ENCODE data around the gene KIF22.
"Not testable (repeated sequence)": the region's sequence is repeated elsewhere in the genome, so short reads cannot be mapped to it uniquely, and the experiment has no call there.

KIF22 gene

DNA sequence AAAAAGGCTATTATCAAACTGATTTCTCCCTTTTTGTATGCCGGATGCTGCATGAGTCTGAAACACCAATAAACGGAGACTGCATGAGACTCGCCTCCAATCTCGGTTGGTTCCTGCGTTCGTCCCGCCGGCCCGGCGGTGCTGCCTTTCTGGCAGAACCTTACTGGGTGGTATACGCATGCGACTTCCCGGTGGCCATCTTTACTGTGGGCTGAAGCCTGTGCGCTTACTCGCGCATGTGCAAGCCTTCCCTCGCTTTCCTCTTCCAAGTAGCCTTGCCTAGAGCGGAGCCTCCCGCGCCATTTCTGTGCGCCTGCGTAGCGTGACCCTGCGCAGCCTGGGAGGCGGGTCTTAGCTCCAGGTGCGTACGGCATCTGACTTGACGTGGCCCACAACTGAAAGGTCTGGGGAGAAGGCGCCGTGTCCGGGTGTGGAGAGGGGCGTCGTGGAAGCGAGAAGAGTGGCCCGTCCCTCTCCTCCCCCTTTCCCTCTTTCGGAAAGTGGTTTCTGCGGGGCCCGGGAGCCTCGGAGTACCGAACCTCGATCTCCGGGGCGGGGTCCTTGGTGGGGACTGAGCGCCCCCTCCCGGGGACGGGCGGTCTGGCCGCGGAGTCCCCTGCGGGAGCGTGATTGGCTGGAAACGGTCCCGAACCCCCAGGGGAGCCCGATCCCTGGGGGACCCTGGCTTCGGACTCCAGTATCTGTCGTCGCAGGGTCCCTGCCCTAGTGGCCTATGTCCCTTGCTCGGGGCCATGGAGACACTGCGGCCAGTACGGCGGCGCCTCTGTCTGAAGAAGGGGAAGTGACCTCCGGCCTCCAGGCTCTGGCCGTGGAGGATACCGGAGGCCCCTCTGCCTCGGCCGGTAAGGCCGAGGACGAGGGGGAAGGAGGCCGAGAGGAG is 25.5 kb downstream of the KIF22 start, which contains the start of gene PAGR1:
TSS of gene PAGR1 (plus strand) at position 360 of the 901 bp plus-strand sequence. CDS start at position 734, 374 bp downstream.
- peak; percentile 98 for DNase-seq

DNA sequence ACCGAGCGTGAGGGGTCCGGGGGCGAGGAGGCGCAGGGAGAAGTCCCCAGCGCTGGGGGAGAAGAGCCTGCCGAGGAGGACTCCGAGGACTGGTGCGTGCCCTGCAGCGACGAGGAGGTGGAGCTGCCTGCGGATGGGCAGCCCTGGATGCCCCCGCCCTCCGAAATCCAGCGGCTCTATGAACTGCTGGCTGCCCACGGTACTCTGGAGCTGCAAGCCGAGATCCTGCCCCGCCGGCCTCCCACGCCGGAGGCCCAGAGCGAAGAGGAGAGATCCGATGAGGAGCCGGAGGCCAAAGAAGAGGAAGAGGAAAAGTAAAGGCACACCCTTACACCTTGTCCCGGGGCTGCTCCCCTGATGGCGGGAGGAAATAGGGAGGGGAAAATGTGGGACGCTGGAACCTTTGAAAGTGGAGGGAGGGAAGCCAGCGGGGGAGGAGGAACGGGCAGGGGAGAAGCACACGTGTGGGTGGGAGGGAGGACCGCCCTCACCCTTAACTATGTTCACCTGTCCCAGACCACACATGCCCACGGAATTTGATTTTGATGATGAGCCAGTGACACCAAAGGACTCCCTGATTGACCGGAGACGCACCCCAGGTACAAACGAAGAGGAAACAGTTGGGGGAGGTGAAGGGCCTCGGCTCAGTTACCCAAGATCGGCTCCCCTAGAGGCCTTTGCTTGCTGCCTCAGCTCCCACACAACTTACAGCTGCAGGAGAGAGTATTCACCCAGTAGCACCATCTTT is 26.3 kb downstream of the KIF22 start:
- DNase-seq = peak; percentile 79

DNA sequence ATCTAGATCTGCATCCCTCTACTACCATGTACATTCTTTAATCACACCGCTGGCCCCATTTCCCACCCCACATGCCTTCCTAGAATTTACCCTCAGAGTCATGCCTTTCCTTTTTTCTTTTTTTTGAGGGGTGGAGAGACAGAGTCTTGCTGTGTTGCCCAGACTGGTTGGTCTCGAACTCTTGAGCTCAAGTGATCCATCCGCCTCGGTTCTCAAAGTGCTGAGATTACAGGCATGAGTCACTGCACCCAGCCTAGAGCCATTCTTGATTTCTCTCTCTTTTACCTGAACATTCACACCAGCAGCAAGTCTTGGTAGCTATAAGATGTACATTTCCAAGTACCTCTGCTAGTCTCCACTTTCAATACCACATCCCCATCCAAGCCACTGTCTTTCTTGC is 27.5 kb downstream of the KIF22 start:
- DNase-seq = no peak

DNA sequence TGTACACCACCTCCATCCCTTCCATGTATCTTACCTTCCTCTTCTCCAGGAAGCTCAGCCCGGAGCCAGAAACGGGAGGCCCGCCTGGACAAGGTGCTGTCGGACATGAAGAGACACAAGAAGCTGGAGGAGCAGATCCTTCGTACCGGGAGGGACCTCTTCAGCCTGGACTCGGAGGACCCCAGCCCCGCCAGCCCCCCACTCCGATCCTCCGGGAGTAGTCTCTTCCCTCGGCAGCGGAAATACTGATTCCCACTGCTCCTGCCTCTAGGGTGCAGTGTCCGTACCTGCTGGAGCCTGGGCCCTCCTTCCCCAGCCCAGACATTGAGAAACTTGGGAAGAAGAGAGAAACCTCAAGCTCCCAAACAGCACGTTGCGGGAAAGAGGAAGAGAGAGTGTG is 29.0 kb downstream of the KIF22 start:
- no peak for DNase-seq

DNA sequence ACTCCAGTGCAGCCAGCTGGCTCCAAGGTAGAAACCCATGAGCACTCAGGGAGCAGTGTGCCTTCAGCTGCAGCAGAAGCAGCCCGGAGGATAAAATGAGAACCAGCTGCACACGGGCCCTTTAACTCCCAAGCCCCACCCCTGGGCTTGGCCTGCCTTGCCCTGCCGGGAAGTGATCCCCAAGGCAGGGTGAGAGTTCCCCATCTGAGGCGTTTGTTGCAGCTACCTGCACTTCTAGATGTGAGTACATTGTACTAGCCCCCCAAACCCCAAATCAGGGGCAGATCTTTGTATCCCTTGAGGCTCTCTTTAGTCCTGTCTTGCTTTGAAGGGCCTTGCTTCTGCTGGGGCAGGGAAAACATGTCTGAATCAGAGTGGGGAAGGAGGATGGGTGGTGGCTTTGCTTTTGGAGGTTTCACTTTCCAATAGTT is 29.7 kb downstream of the KIF22 start, which contains the start of gene MVP:
TSS of gene MVP (plus strand) at position 192 of the 431 bp plus-strand sequence. CDS start 10,088 bp downstream, outside the sequence.
- peak; percentile 71 for DNase-seq

DNA sequence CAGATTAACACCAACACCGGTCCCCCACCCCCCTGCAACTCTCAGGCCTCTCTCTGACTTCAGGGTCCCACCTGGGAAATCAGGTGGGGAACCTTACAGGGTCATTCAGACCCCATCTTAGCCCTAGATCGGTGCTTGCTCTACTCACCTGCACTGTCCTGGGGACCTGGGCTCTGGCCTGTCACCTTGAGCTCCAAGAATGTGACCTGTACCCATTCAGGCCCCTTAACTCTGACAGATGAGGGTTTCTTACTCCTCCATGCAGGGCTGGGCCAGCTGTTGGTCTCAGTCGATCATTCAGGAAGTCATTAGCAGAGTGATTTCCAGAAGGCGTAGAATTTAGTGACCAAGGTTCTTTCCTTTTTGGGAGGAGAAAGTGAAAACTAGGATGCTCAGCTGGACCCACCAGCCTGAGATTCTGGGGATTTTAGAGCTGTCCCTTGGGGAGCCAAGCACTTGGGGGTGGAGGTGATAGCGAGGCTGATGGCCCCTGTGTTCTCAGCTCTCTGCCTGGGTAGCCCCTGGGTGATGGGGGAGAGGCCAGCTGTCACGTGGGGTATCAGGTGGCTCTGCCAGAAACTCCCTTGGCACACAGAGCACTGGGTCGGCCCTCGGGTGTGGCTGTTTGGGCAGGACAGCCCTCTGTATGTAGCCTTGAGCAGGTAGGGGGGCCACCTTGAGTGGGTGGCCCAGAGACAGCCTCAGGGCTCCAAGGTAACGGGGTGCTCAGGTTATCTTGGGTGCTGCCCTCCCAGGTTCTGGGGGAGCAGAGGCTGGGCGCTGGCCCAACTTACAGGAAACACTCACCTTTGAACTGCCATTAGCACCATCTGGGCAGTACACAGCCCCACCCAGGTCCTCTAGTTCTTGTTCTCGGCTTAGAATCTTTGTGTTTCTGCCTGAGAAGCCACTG is 30.4 kb downstream of the KIF22 start:
- peak; percentile 68 for DNase-seq

DNA sequence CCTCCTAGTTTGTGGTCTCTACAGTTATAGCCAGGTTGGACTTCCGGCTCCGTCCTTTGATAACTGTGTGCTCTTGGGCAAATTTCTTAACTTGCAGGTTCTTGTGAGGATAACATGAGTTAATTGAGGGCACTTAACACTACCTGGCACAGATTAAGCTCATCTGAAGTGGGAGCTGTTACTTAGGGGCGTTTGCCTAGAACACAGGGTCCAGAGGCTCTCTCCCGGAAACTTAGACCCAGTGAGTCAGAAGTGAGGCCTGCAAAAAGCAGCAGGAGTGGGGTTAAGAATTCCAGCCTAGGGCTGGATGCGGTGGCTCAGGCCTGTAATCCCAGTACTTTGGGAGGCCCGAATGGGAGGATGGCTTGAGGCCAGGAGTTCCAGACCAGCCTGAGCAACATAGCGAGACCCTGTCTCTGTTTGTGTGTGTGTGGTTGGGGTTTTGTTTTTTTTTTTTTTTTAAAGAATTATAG is 31.1 kb downstream of the KIF22 start:
- peak; percentile 93 for DNase-seq

DNA sequence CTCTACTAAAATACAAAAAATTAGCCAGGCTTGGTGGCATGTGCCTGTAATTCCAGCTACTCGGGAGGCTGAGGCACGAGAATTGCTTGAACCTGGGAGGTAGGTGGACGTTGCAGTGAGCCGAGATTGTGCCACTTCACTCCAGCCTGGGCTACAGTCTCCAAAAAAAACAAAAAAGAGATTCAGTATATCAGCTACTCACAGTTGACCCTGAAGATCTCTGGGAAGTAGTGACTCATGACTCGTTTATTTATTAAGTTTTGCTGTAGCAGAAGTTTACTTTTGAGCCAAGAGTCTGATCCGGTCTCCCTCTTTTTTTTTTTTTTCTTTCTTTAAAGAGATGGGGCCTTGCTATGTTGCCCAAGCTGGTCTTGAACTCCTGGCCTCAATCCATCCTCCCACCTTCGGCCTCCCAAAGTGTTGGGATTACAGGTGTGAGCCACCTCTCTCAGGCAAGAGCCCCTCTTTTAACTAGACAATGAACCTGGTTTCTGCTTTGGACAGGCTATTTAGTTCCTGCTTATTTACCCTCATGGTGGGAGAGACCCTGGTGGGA is 34.1 kb downstream of the KIF22 start:
- peak; percentile 67 for DNase-seq

DNA sequence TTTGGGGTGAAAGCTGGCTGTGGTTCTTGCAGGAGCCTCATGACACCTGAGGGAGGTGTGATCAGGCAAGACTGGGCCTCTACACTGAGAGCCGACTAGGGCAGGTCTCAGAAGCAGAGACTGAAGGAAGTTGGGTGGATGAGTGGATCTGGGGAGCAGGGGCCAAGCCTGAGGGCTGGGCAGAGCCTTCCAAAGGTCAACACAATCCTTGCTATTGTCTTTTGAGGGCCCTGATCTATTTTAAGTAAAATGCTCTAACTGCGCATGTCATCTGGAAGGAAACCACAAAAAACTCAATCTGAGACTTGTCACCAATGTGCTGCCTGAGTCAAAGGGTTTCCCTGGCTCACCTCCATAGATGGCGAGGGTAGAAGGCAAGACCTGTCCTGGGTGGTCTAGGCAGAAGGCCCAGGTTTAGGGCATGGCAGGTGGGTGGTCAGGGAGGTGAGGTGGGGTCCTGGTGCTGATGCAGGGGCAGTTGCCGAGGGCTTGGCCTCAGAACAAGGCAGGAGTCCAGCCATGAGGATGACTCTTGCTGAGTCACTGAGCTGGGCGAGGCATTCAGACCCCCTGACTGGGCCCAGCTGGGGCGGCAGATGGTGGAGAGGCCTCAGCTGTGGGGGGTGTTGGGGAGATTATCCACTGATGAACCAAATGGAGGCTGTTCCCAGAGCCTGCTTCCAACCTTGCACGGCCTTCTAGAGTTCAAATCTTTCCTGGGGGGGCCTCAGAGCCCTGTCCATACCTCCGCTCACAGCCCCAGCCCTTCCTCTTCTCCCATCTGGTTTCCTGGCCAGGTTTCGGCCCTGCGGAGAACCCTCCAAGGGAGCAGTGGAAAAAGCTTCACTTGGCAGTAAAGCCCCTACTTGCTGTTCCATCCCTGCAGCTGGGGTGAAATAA is 34.8 kb downstream of the KIF22 start:
- DNase-seq = peak; percentile 59

DNA sequence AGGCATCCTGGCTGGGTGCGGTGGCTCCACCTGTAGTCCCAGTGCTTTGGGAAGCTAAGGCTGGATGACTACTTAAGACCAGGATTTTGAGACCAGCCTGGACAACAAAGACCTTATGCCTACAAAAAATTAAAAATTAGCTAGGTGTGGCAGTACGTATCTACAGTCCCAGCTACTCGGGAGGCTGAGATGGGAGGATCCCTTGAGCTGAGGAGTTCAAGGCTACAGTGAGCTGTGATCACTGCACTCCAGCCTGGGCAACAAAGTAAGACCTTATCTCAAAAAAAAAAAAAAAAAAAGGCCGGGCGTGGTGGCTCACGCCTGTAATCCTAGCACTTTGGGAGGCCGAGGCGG is 35.8 kb downstream of the KIF22 start:
- no peak for DNase-seq

DNA sequence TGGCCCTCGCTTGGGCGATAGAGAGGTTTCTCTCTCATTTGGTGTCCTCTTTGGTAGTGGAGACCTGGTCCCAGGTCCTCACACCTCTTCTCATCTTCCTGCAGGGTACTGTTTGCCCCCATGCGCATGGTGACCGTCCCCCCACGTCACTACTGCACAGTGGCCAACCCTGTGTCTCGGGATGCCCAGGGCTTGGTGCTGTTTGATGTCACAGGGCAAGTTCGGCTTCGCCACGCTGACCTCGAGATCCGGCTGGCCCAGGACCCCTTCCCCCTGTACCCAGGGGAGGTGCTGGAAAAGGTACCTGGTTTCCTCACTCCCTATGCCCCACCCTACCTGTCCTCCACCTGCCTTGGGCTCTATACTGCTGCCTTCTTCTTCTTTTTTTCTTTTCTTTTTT is 40.2 kb downstream of the KIF22 start:
- no peak for DNase-seq

DNA sequence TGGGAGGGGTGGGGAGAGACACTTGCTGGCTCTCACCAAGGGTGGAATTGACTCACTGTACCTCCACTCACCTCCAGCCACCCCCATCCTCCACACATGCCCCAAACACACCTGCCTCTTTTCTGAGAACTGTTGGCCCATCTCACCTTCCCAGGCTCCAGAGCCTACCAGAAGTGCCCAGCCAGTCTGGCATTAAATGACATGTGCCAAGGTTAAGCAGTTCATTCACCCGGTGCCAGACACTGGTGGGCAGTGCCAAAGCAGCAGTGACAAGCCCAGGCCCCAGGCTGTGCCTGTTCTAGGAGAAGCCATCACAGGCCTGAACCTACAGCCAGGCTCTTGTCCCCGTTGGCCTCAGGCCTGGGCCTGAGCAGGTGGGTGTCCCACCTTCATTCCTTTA is 40.9 kb downstream of the KIF22 start:
- DNase-seq = no peak

DNA sequence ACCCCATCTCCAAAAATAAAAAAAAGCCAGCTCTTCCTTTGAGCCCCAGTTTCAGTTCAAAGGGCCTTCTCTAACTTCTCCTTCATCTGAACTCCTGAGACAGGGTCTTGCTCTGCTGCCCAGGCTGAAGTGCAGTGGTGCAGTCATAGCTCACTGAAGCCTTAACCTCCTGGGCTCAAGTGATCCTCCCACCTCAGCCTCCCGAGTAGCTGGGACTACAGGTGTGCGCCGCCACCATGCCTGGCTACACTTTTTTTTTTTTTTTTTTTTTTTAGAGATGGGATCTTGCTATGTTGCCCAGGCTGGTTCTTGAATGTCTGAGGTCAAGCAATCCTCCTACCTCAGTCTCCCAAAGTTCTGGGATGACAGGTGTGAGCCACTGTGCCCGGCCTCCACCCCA is 42.7 kb downstream of the KIF22 start:
- not testable (repeated sequence) for DNase-seq

DNA sequence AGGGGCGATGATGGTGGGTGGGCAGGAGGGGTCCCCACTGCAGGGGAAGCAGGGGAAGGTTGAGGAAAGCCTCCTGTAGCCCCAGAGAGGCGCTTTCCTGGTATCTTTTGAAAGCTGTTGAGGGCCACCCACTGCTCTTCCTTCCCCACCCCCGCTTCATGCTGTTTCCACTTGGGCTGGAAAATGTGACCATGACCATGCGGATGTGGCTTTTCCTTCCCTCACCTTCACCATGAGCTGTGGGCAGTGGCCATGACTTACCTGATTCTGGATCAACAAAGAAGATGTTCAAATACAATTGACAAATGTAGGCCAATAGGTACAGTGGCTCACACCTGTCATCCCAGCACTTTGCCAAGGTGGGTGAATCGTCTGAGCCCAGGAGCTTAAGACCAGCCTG is 43.5 kb downstream of the KIF22 start:
- DNase-seq = no peak

DNA sequence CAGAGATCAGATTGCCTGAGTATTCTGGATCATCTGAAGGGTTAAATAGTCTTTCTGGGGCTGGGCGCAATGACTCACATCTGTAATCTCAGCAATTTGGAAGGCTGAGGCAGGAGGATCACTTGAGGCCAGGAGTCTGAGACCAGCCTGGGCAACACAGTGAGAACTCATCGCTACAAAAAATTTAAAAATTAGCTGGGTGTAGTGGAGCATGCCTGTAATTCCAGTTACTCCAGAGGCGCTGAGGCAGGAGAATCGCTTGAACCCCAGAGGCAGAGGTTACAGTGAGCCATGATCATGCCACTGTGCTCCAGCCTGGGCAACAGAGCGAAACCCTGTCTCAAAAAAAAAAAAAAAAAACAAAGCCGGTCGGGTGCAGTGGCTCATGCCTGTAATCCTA is 45.4 kb downstream of the KIF22 start:
- DNase-seq = no peak

DNA sequence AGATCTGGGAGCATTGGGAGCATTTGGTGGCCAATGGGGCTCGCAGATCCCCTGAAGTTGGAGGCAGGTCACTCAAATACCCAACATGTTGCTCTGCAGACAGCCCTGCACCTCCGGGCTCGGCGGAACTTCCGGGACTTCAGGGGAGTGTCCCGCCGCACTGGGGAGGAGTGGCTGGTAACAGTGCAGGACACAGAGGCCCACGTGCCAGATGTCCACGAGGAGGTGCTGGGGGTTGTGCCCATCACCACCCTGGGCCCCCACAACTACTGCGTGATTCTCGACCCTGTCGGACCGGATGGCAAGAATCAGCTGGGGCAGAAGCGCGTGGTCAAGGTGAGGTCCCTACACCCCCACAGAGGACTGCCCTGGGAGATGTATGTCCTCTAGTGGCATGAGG is 46.1 kb downstream of the KIF22 start:
- no peak for DNase-seq

DNA sequence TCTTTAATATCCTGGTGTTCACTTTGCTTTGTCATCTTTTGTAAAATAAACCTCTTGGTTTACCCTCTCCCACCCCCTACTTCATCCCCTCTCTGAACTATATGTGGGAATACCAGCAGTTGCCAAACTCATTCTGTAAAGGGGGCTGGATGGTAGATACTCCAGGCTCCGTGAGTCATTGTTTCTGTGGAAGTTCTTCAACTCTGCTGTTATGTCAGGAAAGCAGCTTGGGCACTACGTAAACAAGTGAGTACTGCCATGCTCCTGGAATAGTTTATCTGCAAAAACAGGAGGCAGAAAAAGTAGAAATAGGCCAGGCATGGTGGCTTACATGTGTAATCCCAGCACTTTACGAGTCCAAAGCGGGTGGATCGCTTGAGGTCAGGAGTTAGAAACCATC is 47.3 kb downstream of the KIF22 start:
- DNase-seq = no peak

DNA sequence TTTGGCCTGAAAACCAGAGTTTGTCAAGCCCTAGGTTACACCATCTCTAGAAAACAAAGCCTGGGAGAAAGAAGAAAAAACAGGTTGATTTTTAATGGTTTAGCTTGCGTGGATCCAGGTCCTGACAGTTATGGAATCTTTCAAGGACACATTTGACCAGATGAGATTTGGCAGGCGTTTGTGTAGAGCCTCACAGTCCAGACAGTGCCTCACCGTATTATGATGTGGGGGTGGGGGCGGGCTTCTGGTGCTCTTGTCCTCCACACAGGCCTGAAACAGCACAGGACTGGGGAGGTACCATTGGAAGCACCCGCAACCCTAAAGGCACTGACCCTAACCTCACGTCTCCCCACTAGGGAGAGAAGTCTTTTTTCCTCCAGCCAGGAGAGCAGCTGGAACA is 49.3 kb downstream of the KIF22 start:
- DNase-seq = no peak

DNA sequence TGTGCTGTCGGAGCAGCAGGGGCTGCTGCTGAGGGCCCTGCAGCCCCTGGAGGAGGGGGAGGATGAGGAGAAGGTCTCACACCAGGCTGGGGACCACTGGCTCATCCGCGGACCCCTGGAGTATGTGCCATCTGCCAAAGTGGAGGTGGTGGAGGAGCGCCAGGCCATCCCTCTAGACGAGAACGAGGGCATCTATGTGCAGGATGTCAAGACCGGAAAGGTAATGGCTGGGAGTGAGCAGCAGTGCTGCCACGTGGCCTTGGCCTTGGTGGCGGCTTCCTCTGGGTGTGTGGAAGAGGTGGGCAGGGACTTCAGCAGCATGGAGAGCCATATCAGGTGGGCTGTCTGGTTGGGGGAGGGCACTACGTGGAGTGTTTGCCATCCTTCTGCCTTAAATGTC is 49.7 kb downstream of the KIF22 start:
- DNase-seq = no peak

DNA sequence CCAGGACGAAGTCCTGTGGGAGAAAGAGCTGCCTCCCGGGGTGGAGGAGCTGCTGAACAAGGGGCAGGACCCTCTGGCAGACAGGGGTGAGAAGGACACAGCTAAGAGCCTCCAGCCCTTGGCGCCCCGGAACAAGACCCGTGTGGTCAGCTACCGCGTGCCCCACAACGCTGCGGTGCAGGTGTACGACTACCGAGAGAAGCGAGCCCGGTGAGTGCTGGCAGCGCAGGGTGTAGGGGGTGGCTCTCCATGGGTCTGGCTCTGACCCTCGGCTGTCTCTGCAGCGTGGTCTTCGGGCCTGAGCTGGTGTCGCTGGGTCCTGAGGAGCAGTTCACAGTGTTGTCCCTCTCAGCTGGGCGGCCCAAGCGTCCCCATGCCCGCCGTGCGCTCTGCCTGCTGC is 51.1 kb downstream of the KIF22 start:
- DNase-seq = no peak

DNA sequence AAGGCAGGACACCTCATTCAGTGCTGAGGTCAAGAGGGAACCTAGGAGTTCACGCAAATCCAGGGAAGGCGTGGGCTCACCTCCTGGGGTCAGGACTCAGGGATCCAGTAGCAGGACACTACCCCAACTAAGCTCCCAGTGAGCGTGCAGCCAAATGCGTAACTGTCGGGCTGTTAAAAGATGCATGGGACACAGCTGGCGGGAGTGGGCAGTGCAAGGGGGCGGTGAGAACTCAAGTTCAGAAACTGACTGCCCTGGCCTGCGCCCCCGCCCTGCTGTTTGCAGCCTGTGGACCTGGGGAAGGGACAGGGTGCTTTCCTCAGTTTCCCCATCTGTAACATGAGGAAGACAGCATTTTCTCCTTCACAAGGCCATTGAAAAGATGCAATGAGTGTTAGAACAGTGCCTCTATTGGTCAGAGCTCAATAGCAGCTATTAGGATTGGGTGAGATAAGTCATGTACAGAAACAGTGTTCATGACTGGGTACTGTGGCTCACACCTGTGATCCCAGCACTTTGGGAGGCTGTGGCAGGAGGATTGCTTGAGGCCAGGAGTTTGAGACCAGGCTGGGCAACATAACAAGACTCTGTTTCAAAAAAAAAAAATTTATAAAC is 52.3 kb downstream of the KIF22 start:
- no peak for DNase-seq

All from NCI-H226 (cell line).